Activated T-helper 9 cell treated with anti-CD3 and anti-CD28 coated beads, Interleukin-2, amount 50 U/mL, for 16 hours (primary cell): ENCODE results near the gene UBE2QL1.

ENCODE experiments used
- DNase-seq: peaks from one replicate; pipeline ENCODE4 v3.0.0-alpha.2; 2020; ENCODE audit warnings: low read depth

The UBE2QL1 gene

DNA sequence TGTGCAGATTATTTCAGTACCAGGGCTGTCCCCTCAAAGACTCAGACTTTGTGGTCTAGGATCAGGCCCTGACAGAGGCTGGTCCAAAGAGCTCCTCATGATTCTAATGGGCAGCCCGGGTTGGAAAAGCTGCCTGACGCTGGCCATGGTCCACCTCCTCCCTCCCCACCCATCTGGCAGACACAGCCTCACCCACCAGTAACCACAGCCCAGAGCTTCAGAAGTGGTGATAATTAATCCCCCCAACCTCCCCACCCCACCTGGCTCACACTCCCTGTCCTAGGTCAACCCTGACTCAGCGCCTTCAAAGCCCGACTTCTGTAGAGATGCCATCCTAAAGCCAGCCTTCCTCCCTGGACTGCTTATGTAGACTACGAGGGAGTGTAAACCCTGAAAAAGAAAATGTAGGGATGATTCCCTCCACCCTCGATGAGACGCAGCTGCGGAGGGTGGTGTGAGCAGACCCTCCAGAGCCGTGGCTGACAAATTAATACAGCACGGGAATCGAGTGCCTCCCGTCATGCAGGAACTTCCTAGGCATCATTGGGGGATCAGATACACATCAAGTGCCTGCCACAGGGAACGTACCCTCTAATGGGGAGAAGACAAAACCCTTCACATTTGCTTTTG is 7.0 kb downstream of the UBE2QL1 start:
- no peak for DNase-seq

GRCh38 chr5:6456766-6457370 is 8.2 kb downstream of the UBE2QL1 start:
- no peak for DNase-seq

DNA sequence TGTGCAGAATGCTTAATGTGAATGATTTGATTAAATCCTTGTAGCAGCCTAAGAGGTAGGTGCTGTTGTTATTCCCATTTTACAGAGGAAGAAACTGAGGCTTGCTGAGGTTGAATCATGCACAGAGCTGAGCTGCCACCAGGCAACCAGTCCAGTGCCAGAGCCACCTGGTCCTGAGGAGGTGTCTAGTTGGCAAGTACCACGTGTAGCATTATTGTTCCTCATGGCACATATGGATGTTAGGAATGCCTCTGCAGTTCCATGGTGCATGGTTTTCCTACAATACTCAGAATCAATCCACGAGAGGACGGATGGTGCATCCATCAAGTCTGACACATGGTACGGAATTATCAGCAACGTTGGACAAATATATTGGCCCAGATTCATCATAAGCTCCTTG is 8.9 kb downstream of the UBE2QL1 start:
- no peak for DNase-seq

DNA sequence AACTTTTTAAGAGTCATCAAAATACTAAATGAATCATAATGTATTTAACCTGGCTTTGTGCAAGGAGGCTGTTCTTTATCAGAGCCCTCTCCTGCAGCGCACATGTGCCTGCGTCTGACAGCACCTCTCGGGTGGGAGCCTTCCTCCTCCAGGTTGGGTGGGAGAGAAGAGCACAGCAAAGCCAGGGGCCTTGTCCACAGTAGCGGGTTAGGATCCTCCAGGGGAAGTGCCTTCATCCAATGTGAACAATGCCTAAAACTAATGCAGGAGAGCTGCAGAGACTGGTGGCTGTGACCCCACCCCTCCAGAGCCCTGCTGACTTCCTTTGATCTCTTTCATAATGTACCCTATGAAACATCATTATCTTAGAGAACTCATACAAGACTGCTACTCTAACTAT is 10.2 kb downstream of the UBE2QL1 start:
- DNase-seq: no peak

DNA sequence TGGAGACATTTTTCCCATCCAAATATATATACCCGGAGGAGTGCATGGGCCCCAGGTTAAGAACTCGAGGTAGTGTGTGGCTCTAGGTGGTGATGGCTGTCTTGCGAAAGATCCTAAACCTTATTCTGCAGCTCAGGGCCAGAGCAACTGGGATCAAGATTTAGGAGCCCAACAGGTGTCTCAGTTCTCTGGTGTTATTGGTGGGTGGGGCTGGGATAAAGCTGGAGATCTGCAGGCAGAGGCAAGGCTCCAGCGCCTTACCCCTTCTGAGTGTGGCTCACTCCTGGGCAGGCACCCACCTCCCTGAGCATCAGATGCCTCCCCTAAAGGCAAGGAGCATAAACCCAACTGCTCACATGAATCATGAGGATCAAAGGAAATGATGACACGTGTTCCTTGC is 11.2 kb downstream of the UBE2QL1 start:
- no peak for DNase-seq

GRCh38 chr5:6461006-6461405 is 12.3 kb downstream of the UBE2QL1 start:
- no peak for DNase-seq

DNA sequence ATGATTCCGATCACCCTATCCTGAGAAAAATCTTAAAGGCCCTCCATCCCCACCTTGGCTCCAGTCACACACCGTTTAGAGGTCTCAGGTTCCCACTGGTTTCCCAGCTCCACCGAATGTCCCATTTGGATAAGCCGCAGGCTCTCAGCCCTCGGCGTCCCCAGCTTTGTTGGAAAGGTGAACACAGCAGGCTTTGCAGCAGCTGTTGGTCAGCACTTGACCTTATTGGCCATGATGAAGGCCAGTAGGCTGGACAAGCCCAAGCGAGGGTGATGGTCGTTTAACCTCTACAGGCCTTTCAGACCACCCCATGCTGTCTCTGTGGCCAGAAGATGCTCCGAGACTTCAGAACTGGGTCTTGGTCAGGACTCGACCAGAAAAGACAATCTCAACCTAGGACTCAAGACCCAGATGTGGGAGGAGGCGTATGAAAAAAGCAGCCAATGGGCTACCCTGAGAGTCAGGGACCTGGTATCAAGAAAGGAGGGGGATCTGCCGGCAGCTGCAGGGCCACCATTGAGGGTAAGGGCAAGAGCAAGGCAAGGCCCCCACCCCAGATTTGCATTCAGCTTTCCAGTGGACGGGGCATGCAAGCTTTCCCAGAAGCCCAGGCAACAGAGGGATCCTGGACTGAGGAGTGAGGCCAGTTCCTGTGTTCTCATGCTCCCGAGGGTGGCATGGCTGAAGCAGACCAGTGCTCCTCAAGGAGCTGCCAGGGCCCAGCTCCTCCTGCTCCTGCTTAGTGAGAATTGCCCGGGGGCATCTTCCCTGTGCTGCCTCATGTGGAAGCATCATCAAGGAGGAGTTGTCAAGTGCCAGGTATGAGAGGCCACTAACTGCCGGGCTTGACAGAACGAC is 13.4 kb downstream of the UBE2QL1 start:
- no peak for DNase-seq

DNA sequence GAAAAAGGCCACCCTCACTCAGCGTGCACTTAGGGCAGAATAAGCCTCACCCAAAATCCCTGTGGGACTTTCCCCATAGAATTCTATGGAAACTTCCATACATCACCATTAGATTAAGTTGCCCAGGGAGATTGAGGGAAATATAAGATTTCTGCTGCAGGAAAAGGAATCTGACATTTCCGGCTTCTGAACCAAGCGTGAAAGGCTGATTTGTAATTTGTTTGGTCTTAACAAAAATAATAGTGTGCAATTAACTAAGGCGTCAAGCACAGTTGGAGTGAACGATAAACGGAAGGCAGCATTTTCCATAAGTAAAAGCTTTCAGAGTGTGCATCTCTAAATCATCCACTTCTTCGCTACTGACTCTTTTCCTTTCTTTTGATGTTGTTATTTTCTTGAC is 14.0 kb downstream of the UBE2QL1 start:
- no peak for DNase-seq

GRCh38 chr5:6464441-6464840 is 15.8 kb downstream of the UBE2QL1 start:
- DNase-seq: no peak

GRCh38 chr5:6465831-6466790 is 17.5 kb downstream of the UBE2QL1 start:
- DNase-seq: no peak

GRCh38 chr5:6466975-6467567 is 18.4 kb downstream of the UBE2QL1 start:
- DNase-seq: no peak

DNA sequence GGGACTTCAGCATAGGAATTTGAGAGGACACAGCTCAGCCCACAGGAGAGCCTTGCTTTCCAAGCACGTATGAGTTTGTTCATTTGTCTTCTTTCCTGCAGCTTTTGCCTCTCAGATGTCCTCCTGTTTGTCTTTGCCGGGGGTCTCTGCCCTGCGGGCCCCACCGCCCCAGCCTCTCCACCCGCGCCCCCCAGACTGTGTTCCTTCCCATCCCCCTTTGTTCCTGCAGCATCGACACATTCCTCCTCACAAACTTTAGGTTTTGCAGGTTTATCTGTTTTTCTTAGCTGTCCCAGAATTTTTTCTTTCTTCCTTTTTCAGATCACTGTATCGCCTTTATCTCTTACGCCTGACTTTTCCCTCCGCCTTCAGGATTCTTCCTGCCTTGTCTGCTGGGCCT is 18.9 kb downstream of the UBE2QL1 start:
- no peak for DNase-seq

GRCh38 chr5:6468104-6468503 is 19.4 kb downstream of the UBE2QL1 start:
- DNase-seq: no peak

DNA sequence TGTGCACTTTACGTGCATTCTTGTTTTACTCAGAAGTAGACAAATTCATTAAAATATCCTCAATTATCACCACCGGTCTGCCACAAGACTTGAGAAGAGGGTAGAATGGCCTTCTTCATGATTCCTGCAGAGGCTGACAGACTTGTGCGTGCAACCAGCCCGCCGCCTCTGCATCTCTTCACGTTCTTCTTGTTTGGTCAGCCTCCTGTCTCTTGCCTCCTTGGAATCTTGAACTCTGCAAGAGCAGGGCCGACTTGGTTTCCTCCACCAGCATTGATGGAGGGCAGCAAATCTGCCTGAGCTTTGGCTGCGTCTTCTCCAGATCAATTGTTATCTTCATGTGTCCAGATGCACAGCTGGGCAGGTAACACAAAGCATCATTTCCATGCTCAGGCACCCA is 20.2 kb downstream of the UBE2QL1 start:
- no peak for DNase-seq

DNA sequence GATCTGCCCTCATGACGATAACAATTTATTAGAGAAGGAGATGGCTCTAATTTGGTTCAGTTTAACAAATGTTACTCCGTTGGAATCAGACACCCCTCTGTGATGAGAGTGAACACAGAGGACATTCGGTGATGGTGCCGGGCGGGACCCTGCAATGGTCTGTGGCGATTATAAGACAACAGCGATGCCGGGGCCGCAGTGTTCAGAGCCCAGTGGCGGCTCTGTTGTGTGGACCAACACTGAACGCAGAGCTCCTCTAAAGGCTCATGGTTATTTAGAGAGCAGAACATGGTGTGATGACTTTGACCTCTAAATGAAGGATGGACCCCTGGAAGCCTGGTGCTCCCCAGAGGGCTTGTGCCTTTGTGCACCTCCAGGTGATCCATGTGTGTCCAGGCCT is 21.2 kb downstream of the UBE2QL1 start:
- no peak for DNase-seq

- no peak for DNase-seq
Measured at GRCh38 chr5:6470672-6471071, 22.0 kb downstream of the UBE2QL1 start.

DNA sequence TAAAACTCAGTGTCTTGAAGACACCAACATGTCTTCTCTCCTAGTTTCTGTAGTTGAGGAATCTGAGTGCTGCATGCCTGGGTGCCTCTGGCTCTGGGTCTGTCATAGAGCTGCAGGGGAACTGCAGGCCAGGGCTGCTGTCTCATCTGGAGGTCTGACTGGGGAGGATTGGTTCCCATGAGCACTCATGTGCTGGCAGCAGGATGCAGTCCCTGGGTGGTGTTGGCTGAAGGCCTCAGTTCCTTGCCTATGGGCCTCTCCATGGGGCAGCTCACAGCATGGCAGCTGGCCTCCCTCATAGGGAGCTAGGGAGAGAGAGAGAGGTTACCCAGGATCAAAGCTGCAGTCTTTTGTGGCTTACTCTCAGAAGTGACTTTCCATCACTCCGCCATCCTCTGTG is 22.6 kb downstream of the UBE2QL1 start:
- DNase-seq: no peak

DNA sequence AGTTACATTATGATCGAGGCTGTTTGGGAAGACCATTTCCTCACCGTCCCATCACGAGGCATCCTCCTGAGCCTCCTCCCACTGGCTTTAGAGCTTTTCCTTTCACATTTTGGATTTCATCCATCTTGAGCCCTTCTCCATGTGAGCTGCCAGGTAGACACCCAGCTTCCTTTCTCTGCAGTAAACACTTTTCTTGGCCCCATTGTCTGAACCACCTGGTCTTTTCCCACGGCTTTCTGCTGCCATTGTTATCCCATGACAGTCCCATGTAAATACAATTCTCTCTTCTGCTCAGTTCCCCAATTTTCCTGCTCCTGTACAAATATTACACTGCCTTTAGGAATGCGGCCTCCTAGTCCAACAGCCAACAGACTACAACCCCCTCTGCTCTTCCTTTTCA is 24.1 kb downstream of the UBE2QL1 start:
- DNase-seq: no peak

DNA sequence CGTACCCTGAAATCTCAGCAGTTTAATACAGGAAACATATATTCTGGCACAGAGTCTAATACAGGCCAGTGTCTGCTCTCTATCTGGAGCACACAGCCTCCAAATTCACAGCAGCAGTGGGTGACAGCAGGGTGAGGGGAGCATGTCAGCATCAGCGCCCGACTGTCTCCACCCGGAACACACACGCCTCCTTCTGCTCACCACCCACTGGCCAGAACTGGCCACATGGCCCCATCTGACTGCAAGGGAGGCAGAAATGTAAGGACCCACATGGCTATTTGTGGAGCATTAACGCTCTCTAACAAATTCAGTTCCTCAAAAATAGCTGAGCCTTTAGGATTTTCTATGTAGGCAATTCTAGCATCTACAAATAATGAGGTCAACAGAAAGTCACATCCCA is 24.6 kb downstream of the UBE2QL1 start:
- no peak for DNase-seq

DNA sequence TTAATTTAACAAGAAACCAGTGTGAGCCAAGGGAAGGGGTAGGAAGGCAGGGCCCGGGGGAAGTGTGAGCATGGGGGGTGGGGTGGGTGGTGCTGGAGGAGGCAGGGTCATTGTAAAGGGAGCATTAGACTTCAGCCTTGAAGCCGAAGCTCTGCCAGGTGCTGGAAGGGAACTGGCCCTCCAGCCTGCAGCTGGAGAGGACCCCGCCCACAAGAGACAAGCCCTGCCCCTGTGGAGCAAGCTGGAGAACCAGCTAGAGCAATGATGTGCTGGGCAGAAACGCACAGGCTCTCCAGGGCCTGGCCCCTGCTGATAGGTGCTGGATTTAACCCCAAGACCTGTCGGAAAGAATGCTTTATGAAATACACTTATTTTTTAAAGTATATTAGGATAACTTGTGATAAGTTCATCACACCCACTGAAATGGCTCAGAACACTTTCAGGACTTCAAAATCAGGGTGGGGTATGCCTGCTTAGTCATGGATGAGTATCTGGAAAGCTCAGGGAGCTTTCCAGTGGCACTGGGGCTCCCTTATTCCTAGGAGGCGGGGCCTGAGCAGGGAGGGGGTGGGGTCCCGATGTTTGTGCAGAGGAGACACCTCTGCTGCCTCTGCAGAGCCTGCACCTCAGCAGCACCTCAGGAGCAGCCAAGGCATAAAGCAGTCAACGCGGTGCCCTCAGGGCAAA is 27.1 kb downstream of the UBE2QL1 start:
- no peak for DNase-seq

GRCh38 chr5:6476313-6476661 is 27.6 kb downstream of the UBE2QL1 start:
- DNase-seq: no peak
